ENCODE data around the gene CAMK1D.

The CAMK1D gene

GRCh38 chr10:12774204-12774894, 425.0 kb downstream of the CAMK1D start:
- no peaks in the 10 kb centered on the region for H3K27me3 Mint-ChIP-seq
- intact Hi-C loops (cut with micrococcal nuclease): no loop called here
- no peak overlapping the region for H3K4me3 Mint-ChIP-seq
- H3K36me3 Mint-ChIP-seq (ENCODE audit: low read depth): peaks cover 56% of the 10 kb centered on the region
- H3K4me1 Mint-ChIP-seq (ENCODE audit: low read depth): no peaks in the 10 kb centered on the region
- H3K27ac Mint-ChIP-seq: no peak overlapping the region
- H3K9me3 Mint-ChIP-seq: peaks cover 7% of the 10 kb centered on the region

GRCh38 chr10:12777840-12778585, 428.7 kb downstream of the CAMK1D start:
- Mint-ChIP-seq H3K27ac (no peak overlapping the region), H3K27me3 (no peaks in the 10 kb centered on the region)
- intact Hi-C loops (cut with micrococcal nuclease): no loop called here

GRCh38 chr10:12780634-12781601, 431.6 kb downstream of the CAMK1D start:
- Mint-ChIP-seq H3K4me1 (ENCODE audit: low read depth) (no peaks in the 10 kb centered on the region), H3K36me3 (ENCODE audit: low read depth) (peaks cover 83% of the 10 kb centered on the region), H3K27me3 (no peaks in the 10 kb centered on the region), H3K9me3 (no peaks in the 10 kb centered on the region), H3K27ac (no peak overlapping the region), H3K4me3 (no peak overlapping the region)
- intact Hi-C loops (cut with micrococcal nuclease): no loop called here

More at GRCh38 chr10:12777840-12778585, 428.7 kb downstream of the CAMK1D start:
- peaks cover 55% of the 10 kb centered on the region for H3K36me3 Mint-ChIP-seq (ENCODE audit: low read depth)
- no peak overlapping the region for H3K4me3 Mint-ChIP-seq
- H3K9me3 Mint-ChIP-seq: no peaks in the 10 kb centered on the region
- no peaks in the 10 kb centered on the region for H3K4me1 Mint-ChIP-seq (ENCODE audit: low read depth)

GRCh38 chr10:12781976-12782375, 432.6 kb downstream of the CAMK1D start:
- Mint-ChIP-seq H3K4me1 (ENCODE audit: low read depth) (no peaks in the 10 kb centered on the region), H3K36me3 (ENCODE audit: low read depth) (peaks cover 86% of the 10 kb centered on the region), H3K4me3 (no peak overlapping the region), H3K27ac (no peak overlapping the region), H3K9me3 (no peaks in the 10 kb centered on the region), H3K27me3 (no peaks in the 10 kb centered on the region)
- intact Hi-C loops (cut with micrococcal nuclease): no loop called here

- no peak overlapping the region for H3K4me3 Mint-ChIP-seq
- peaks cover 87% of the 10 kb centered on the region for H3K36me3 Mint-ChIP-seq (ENCODE audit: low read depth)
- H3K9me3 Mint-ChIP-seq: no peaks in the 10 kb centered on the region
- no peaks in the 10 kb centered on the region for H3K4me1 Mint-ChIP-seq (ENCODE audit: low read depth)
- no peak overlapping the region for H3K27ac Mint-ChIP-seq
- intact Hi-C loops (cut with micrococcal nuclease): no loop called here
- no peaks in the 10 kb centered on the region for H3K27me3 Mint-ChIP-seq
These were observed 433.2 kb downstream of the CAMK1D start for GRCh38 chr10:12782537-12782936.

- Mint-ChIP-seq H3K4me1 (ENCODE audit: low read depth) (no peaks in the 10 kb centered on the region), H3K9me3 (no peaks in the 10 kb centered on the region), H3K27me3 (no peaks in the 10 kb centered on the region), H3K36me3 (ENCODE audit: low read depth) (peaks cover 84% of the 10 kb centered on the region), H3K27ac (no peak overlapping the region), H3K4me3 (no peak overlapping the region)
- intact Hi-C loops (cut with micrococcal nuclease): no loop called here
These were observed 433.9 kb downstream of the CAMK1D start for GRCh38 chr10:12783293-12783692.

GRCh38 chr10:12784646-12785045, 435.3 kb downstream of the CAMK1D start:
- peaks cover 82% of the 10 kb centered on the region for H3K36me3 Mint-ChIP-seq (ENCODE audit: low read depth)
- H3K27me3 Mint-ChIP-seq: no peaks in the 10 kb centered on the region
- H3K4me3 Mint-ChIP-seq: no peak overlapping the region
- H3K4me1 Mint-ChIP-seq (ENCODE audit: low read depth): no peaks in the 10 kb centered on the region
- intact Hi-C loops (cut with micrococcal nuclease): no loop called here
- no peaks in the 10 kb centered on the region for H3K9me3 Mint-ChIP-seq
- H3K27ac Mint-ChIP-seq: no peak overlapping the region

GRCh38 chr10:12785415-12785831, 436.1 kb downstream of the CAMK1D start:
- no peaks in the 10 kb centered on the region for H3K9me3 Mint-ChIP-seq
- H3K36me3 Mint-ChIP-seq (ENCODE audit: low read depth): peaks cover 83% of the 10 kb centered on the region
- H3K4me3 Mint-ChIP-seq: no peak overlapping the region
- no peak overlapping the region for H3K27ac Mint-ChIP-seq
- no peaks in the 10 kb centered on the region for H3K4me1 Mint-ChIP-seq (ENCODE audit: low read depth)
- intact Hi-C loops (cut with micrococcal nuclease): no loop called here
- no peaks in the 10 kb centered on the region for H3K27me3 Mint-ChIP-seq

- H3K27me3 Mint-ChIP-seq: no peaks in the 10 kb centered on the region
- H3K4me3 Mint-ChIP-seq: no peak overlapping the region
- H3K36me3 Mint-ChIP-seq (ENCODE audit: low read depth): peaks cover 81% of the 10 kb centered on the region
- H3K4me1 Mint-ChIP-seq (ENCODE audit: low read depth): no peaks in the 10 kb centered on the region
- peaks cover 12% of the 10 kb centered on the region for H3K9me3 Mint-ChIP-seq
- no peak overlapping the region for H3K27ac Mint-ChIP-seq
- intact Hi-C loops (cut with micrococcal nuclease): no loop called here
These were observed 437.9 kb downstream of the CAMK1D start for GRCh38 chr10:12787297-12787696.

GRCh38 chr10:12788277-12788676, 438.9 kb downstream of the CAMK1D start:
- Mint-ChIP-seq H3K4me1 (ENCODE audit: low read depth) (no peaks in the 10 kb centered on the region), H3K4me3 (no peak overlapping the region), H3K27ac (no peak overlapping the region), H3K36me3 (ENCODE audit: low read depth) (peaks cover 75% of the 10 kb centered on the region), H3K9me3 (peaks cover 12% of the 10 kb centered on the region), H3K27me3 (no peaks in the 10 kb centered on the region)
- intact Hi-C loops (cut with micrococcal nuclease): no loop called here

GRCh38 chr10:12790270-12790669, 440.9 kb downstream of the CAMK1D start:
- Mint-ChIP-seq H3K27me3 (no peaks in the 10 kb centered on the region), H3K4me3 (no peak overlapping the region), H3K36me3 (ENCODE audit: low read depth) (peaks cover 72% of the 10 kb centered on the region), H3K27ac (no peak overlapping the region), H3K4me1 (ENCODE audit: low read depth) (no peaks in the 10 kb centered on the region), H3K9me3 (peaks cover 12% of the 10 kb centered on the region)
- intact Hi-C loops (cut with micrococcal nuclease): no loop called here

- intact Hi-C loops (cut with micrococcal nuclease): no loop called here
- peaks cover 12% of the 10 kb centered on the region for H3K9me3 Mint-ChIP-seq
- no peaks in the 10 kb centered on the region for H3K4me1 Mint-ChIP-seq (ENCODE audit: low read depth)
- no peaks in the 10 kb centered on the region for H3K27me3 Mint-ChIP-seq
- no peak overlapping the region for H3K27ac Mint-ChIP-seq
- H3K36me3 Mint-ChIP-seq (ENCODE audit: low read depth): peaks cover 77% of the 10 kb centered on the region
- no peak overlapping the region for H3K4me3 Mint-ChIP-seq
These were observed 442.4 kb downstream of the CAMK1D start for GRCh38 chr10:12791728-12792127.

GRCh38 chr10:12792889-12793556, 443.7 kb downstream of the CAMK1D start:
- no peaks in the 10 kb centered on the region for H3K4me1 Mint-ChIP-seq (ENCODE audit: low read depth)
- H3K9me3 Mint-ChIP-seq: peaks cover 12% of the 10 kb centered on the region
- intact Hi-C loops (cut with micrococcal nuclease): no loop called here
- no peak overlapping the region for H3K27ac Mint-ChIP-seq
- no peaks in the 10 kb centered on the region for H3K27me3 Mint-ChIP-seq
- no peak overlapping the region for H3K4me3 Mint-ChIP-seq
- H3K36me3 Mint-ChIP-seq (ENCODE audit: low read depth): peaks cover 77% of the 10 kb centered on the region

Measured in dendritic cell treated with granulocyte-macrophage colony-stimulating factor and Interleukin-4, amounts not matched to agents 40 ng/mL and 50 ng/mL, for 4 days (primary cell).